ENCODE measurements around the gene GTF3C1.

GTF3C1 gene

GRCh38 chr16:27486344-27486743 is 63.4 kb downstream of the GTF3C1 start:
- in situ Hi-C loops (cut with HindIII; ENCODE audit: low pct_unique_long_range_greater_than_20kb, low sequenced_read_pairs), result no loop called here
- TF ChIP-seq JUND (IDR thresholded peaks at IDR 0.05; ENCODE audit: low read depth), result no peak
- no peak for DNase-seq (ENCODE audit: low read depth in 1 of 2, low spot score in 1 of 2)

GRCh38 chr16:27485811-27486210 is 63.9 kb downstream of the GTF3C1 start:
- in situ Hi-C loops (cut with HindIII; ENCODE audit: low pct_unique_long_range_greater_than_20kb, low sequenced_read_pairs), result no loop called here
- no peak for DNase-seq (ENCODE audit: low read depth in 1 of 2, low spot score in 1 of 2)
- no peak for TF ChIP-seq JUND (IDR thresholded peaks at IDR 0.05; ENCODE audit: low read depth)

GRCh38 chr16:27485126-27485525 is 64.6 kb downstream of the GTF3C1 start:
- no peak for DNase-seq (ENCODE audit: low read depth in 1 of 2, low spot score in 1 of 2)
- no peak for TF ChIP-seq JUND (IDR thresholded peaks at IDR 0.05; ENCODE audit: low read depth)
- in situ Hi-C loops (cut with HindIII; ENCODE audit: low pct_unique_long_range_greater_than_20kb, low sequenced_read_pairs), result no loop called here

- DNase-seq (ENCODE audit: low read depth in 1 of 2, low spot score in 1 of 2), result no peak
- in situ Hi-C loops (cut with HindIII; ENCODE audit: low pct_unique_long_range_greater_than_20kb, low sequenced_read_pairs), result no loop called here
- no peak for TF ChIP-seq JUND (IDR thresholded peaks at IDR 0.05; ENCODE audit: low read depth)
These were observed 66.1 kb downstream of the GTF3C1 start for GRCh38 chr16:27483624-27484023.

- no peak for TF ChIP-seq JUND (IDR thresholded peaks at IDR 0.05; ENCODE audit: low read depth)
- DNase-seq (ENCODE audit: low read depth in 1 of 2, low spot score in 1 of 2), result no peak
- in situ Hi-C loops (cut with HindIII; ENCODE audit: low pct_unique_long_range_greater_than_20kb, low sequenced_read_pairs), result no loop called here
These were observed 66.7 kb downstream of the GTF3C1 start for GRCh38 chr16:27483088-27483437.

GRCh38 chr16:27482397-27483087 is 67.2 kb downstream of the GTF3C1 start:
- in situ Hi-C loops (cut with HindIII; ENCODE audit: low pct_unique_long_range_greater_than_20kb, low sequenced_read_pairs), result no loop called here
- no peak for DNase-seq (ENCODE audit: low read depth in 1 of 2, low spot score in 1 of 2)
- TF ChIP-seq JUND (IDR thresholded peaks at IDR 0.05; ENCODE audit: low read depth), result no peak

- in situ Hi-C loops (cut with HindIII; ENCODE audit: low pct_unique_long_range_greater_than_20kb, low sequenced_read_pairs), result no loop called here
- no peak for TF ChIP-seq JUND (IDR thresholded peaks at IDR 0.05; ENCODE audit: low read depth)
- DNase-seq (ENCODE audit: low read depth in 1 of 2, low spot score in 1 of 2), result no peak
These were observed 68.3 kb downstream of the GTF3C1 start for GRCh38 chr16:27481282-27481934.

GRCh38 chr16:27480761-27481160 is 69.0 kb downstream of the GTF3C1 start:
- in situ Hi-C loops (cut with HindIII; ENCODE audit: low pct_unique_long_range_greater_than_20kb, low sequenced_read_pairs), result no loop called here
- DNase-seq (ENCODE audit: low read depth in 1 of 2, low spot score in 1 of 2), result no peak
- TF ChIP-seq JUND (IDR thresholded peaks at IDR 0.05; ENCODE audit: low read depth), result no peak

- in situ Hi-C loops (cut with HindIII; ENCODE audit: low pct_unique_long_range_greater_than_20kb, low sequenced_read_pairs), result no loop called here
- no peak for TF ChIP-seq JUND (IDR thresholded peaks at IDR 0.05; ENCODE audit: low read depth)
- DNase-seq (ENCODE audit: low read depth in 1 of 2, low spot score in 1 of 2), result no peak
These were observed 73.5 kb downstream of the GTF3C1 start for GRCh38 chr16:27476240-27476639.

- TF ChIP-seq JUND (IDR thresholded peaks at IDR 0.05; ENCODE audit: low read depth), result no peak
- no peak for DNase-seq (ENCODE audit: low read depth in 1 of 2, low spot score in 1 of 2)
- in situ Hi-C loops (cut with HindIII; ENCODE audit: low pct_unique_long_range_greater_than_20kb, low sequenced_read_pairs), result no loop called here
These were observed 74.2 kb downstream of the GTF3C1 start for GRCh38 chr16:27475561-27475960.

GRCh38 chr16:27474921-27475320 is 74.8 kb downstream of the GTF3C1 start:
- in situ Hi-C loops (cut with HindIII; ENCODE audit: low pct_unique_long_range_greater_than_20kb, low sequenced_read_pairs), result no loop called here
- no peak for TF ChIP-seq JUND (IDR thresholded peaks at IDR 0.05; ENCODE audit: low read depth)
- no peak for DNase-seq (ENCODE audit: low read depth in 1 of 2, low spot score in 1 of 2)

GRCh38 chr16:27474041-27474440 is 75.7 kb downstream of the GTF3C1 start:
- TF ChIP-seq JUND (IDR thresholded peaks at IDR 0.05; ENCODE audit: low read depth), result no peak
- DNase-seq (ENCODE audit: low read depth in 1 of 2, low spot score in 1 of 2), result no peak
- in situ Hi-C loops (cut with HindIII; ENCODE audit: low pct_unique_long_range_greater_than_20kb, low sequenced_read_pairs), result no loop called here

- no peak for TF ChIP-seq JUND (IDR thresholded peaks at IDR 0.05; ENCODE audit: low read depth)
- no peak for DNase-seq (ENCODE audit: low read depth in 1 of 2, low spot score in 1 of 2)
- in situ Hi-C loops (cut with HindIII; ENCODE audit: low pct_unique_long_range_greater_than_20kb, low sequenced_read_pairs), result no loop called here
These were observed 76.4 kb downstream of the GTF3C1 start for GRCh38 chr16:27473101-27473900.

All from T47D (cell line).